ENCODE measurements around the gene CRACR2A. TPM values are rescaled to one million over a fixed set of nuclear protein-coding genes. Genes with fewer than 3 reads are reported as not detected.

Gene CRACR2A
- total RNA-seq, 1 donor from 2014 or later, result 0.82 TPM

DNA sequence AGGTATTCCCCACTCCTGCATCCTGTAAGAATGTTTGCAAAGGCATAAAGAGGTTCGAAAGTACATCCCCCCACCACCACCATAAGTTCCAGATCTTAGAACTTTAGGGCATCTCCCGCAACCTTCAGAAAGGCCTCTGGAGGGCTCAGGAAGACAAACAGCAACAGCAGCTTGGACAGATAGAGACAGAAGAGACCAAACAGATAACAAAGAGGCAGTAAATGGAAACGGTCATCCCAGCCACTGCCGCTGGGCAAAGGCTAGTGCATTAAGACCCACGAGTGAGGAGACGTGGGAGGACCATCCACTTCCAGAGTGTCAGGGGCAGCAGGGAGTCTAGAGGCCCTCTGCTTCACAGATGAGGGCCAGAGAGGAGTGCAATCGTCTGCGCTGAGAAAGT, 124.3 kb downstream of the CRACR2A start:
- DNase-seq (ENCODE audit: low spot score in 2 of 2), result no peak
- no peak for FAIRE-seq

DNA sequence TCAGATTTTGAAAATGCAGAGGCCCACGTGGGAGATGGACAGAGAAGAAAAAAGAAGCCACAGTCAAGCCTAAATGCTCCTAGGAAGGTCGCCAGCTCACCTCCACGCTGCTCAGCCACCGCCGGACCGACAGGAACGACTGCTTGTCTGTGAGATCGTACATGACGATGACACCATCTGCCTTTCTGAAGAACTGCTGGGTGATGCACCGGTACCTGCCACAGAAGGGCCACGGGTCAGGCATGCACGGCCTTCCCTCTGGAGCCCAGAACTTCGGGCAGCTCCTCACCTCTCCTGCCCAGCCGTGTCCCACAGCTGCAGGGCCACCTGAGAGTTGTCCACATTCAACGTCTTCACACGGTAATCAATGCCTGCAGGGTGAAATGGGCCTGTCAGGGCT, 125.6 kb downstream of the CRACR2A start:
- DNase-seq (ENCODE audit: low spot score in 2 of 2) (no peak), FAIRE-seq (no peak)

DNA sequence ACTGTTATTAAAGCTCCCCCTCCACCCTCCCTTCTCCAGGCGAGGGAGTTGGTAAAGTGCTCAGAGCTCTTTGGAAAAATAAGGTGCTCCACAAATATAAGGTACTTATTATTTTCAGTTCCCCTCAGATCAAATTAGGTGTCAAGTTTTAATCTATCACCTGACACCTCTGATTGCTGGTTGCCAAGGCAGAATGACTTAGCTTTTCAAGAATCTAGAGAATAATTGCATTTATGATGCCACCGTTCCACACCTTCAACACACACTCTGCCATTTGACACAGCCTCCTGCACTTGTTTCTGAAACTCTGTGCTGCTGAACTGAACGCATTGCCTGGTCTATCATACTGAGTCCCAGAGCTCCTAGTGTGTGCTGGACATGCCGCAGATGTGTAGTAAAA, 128.6 kb downstream of the CRACR2A start:
- no peak for DNase-seq (ENCODE audit: low spot score in 2 of 2)
- no peak for FAIRE-seq

DNA sequence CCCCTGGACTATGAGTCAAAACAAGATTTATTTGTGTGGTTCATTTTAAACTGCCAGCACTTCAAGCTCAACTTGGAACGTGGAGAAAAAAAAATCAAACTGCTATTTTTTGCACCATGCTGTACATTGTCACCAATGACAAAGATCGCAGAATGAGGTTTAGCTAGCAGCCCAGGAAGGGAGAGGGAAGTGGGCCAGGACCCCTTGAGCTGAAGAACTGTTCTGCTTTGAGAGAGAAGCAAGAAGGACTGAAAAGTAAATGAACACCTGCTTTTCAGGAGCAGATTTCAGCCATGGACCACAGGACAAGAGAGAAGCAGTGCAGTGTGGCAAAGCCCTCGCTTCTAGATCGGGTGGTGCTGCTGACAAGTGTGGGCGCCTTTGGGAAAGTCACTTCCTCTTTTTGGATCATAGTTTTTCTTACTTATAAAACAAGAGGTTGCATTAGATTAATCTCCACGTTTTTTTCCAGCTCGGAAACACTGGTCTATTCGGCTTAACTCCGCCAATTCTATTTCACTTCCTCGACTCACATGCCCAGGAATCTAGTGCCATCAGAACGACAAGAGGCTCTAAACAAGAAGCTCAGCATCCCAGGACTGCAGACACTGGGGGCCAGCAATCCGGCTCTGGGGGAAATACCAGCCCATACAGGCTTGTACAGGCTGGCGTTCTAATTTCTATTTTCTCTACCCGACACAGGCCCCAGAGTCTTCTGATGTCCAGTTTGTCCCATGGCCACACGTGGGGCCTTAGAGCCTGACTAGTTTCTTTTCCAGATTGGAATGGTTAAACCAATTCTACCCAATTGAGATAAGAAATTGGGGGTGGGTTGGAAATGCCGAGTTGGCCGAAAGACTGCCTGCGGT, 129.9 kb downstream of the CRACR2A start:
- FAIRE-seq (no peak), DNase-seq (ENCODE audit: low spot score in 2 of 2) (no peak)

GRCh38 chr12:3622021-3622821, 130.7 kb downstream of the CRACR2A start:
- FAIRE-seq, result no peak
- no peak for DNase-seq (ENCODE audit: low spot score in 2 of 2)

- FAIRE-seq (no peak), DNase-seq (ENCODE audit: low spot score in 2 of 2) (no peak)
Observed at GRCh38 chr12:3620856-3621255, 132.1 kb downstream of the CRACR2A start.

GRCh38 chr12:3617565-3617964, 135.3 kb downstream of the CRACR2A start:
- FAIRE-seq, result no peak
- no peak for DNase-seq (ENCODE audit: low spot score in 2 of 2)

DNA sequence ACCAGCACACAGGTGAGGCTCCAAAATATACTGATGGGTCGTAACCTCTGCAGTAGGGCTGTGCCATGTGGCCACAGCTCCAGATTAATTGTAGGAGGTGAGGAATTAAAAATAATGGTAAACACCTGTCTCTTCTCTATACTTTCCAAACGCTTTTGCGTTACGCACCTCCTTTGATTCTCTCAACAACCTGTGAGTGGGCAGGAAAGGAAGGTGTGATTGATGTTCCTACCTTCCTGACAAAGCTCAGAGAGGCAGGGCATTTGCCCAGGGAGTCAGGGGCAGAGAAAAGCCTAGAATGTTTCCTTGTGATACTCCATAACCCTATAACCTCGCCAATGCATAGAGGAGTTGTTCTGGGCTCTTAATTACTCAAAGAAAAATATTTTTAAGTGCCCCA, 137.0 kb downstream of the CRACR2A start:
- DNase-seq (ENCODE audit: low spot score in 2 of 2), result no peak
- no peak for FAIRE-seq

DNA sequence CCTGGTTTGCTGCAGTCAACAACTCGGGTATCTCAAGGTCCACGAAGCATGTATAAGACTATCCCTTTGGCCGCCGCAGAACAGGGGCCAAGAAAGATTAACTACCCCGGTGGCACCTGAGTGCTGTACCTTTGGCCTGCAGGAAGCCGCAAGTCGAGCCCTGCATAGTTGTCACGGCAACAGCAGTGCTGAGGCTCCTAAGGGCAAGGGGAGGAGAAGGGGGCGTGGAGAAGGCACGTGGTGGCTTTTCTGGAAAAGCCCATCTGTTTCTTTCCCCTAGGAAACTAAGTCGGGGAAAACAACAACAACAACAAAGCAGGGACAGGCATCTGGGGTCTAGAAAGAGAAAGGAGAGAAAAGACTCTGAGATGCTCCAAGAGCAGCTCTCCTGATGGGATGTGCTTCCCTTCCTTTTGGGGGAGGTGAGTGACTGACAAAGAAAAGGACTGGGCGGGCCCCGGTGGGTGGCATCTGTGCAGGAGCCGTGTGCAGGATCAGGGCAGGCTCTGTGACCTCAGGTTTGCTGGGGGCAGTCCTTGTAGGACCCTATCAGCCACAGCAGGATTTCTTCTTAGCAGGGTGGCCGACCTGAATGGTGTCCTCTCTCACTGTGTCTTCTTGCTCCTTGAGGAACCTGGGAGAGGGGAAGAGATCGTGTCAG, 138.0 kb downstream of the CRACR2A start:
- no peak for FAIRE-seq
- DNase-seq (ENCODE audit: low spot score in 2 of 2), result no peak

DNA sequence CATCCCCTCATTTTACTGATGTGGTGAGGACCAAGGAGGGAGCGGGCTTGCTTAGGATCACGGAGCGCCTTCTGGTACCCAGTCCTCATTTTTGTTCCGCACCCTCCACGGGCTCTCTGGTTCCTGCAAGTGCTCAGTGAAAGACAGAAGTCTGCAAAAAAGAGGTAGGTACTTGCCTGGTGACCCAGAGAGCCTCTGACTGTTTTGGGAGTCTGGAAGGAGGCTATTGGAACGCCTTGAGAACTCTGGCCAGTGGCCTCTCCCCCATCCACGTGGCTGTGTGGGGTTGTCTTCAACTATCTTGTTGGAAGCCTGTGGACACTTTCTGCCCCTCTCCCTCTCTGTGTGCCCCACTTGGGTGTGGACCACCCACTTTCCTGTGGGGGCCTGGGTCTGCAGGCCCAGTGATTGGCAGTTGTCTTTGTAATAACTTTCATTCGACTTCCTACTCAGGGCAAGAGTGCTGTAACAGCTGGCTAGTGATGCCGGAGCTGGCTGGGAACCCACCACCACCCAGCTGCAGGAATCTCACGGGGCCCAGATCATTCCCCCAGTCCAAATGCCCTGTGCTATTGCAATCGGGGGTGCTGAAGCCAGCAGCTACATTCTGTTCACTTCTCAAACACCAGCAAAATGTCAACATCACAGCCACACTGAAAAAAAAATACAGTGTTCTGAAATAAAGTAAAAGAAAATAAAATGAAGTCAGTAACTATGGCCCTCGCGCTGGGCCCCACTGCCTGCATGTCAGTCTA, 139.1 kb downstream of the CRACR2A start:
- no peak for DNase-seq (ENCODE audit: low spot score in 2 of 2)
- FAIRE-seq, result no peak

DNA sequence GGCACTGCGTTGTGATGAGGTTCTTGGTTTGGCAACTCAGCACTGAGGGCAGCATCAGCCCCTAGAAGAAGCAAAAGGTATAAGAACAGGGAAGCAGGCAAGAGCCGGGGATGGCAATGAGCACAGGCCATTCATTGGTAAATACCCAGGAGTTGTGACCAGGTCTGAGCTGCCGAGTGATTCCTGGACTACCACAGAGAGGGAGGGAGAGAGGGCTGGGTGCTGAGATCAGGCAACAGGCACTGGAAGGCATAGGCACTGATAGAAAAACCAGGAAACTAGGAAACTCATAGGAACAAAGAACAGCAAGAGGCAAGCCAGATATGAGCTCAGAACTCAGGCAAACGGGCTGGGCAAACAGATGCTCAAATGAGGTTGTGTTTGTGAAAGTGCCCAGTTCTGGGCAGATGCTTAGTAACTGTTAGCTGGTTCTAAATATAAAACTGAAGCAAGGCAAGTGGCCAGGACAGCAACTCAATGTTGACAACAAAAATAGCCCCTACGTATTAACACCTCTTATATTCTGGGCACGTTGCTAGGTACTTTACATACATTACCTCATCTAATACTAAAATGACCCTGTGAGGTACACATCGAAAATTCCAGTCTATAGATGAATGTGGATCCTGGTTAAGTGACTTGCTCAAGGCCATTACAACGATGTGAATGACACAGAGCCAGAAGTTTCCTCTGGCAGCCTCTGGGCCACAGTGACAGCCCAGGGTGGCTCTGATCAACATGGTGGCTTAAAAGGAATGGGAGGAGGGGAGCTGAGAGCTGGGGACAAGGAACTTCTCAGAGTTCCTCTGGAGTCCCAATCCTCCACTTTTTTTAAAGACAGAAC, 140.8 kb downstream of the CRACR2A start:
- FAIRE-seq, result no peak

DNA sequence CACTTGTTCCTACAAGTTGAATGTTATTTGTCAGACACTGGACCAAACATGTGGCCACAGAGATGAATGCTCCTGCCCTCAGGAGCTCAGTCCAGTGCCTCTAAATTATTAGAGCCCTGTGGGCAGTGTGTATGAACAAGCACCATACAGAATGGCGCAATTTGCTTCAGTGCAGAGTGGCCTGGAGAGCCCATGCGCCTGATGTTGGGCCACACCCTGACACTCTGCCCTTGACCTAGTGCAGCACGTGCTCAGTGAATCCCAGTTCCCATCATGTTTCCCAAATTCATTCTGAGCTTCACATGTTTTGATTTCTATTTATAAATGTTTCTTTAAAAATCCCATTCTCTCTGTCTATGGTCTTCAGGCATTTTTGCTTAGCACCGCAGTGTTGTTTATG, 145.1 kb downstream of the CRACR2A start:
- DNase-seq (ENCODE audit: low spot score in 2 of 2), result no peak

More for the DNA sequence above, 140.8 kb downstream of the CRACR2A start:
- DNase-seq (ENCODE audit: low spot score in 2 of 2), result no peak

DNA sequence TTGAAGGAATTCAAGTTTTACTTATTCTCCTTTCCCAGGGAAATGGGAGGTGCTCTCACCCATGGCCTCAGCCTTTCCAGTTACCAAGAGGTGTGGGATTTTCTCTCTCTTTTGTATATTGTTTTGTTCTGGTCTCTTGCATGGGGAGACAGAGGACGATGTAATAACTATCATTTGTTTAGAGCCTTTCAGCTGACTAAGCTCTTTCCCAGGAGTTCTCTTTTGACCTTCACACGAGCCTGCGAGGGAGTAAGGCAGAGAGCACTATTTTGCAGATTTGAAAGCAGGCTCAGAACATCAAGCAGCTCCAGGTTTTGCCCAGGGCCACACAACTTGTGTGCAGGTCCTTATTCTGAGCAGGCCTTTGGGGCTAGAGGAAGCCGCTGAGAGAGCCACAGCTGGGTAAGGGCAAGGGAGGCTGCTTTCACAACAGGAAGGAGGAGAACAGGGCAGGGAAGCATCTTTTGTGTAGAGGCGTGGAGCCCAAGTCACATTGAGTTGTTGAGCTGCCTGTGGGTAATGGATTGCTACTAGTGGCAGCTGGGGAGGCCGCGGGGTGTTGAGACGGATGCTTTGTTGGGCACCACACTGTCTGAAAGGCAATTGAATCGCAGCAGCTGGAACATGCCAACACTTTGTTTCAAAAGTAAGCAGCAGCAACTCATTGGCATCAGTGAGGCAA, 145.7 kb downstream of the CRACR2A start:
- FAIRE-seq, result no peak
- no peak for DNase-seq (ENCODE audit: low spot score in 2 of 2)

More for the DNA sequence above, 145.1 kb downstream of the CRACR2A start:
- no peak for FAIRE-seq

DNA sequence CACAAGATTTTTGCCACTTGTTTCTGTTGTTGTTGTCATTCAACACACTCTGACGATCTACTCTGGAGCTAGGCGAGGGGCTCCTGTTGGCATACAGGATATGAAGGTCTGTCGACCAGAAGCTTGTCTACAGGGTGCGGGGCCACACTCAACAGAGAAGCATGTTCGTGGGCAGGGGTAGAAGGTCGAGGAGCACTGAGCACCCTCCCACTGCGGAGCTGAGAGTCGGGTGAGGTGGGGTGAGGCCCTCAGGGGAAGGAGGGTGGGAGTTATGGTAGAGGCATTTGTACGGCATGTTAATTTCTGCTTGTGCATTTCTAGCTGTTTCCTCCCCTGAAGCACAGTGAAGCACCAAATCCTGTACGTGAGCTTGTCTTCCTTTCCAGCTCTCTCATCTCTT, 146.8 kb downstream of the CRACR2A start:
- DNase-seq (ENCODE audit: low spot score in 2 of 2) (no peak), FAIRE-seq (no peak)

DNA sequence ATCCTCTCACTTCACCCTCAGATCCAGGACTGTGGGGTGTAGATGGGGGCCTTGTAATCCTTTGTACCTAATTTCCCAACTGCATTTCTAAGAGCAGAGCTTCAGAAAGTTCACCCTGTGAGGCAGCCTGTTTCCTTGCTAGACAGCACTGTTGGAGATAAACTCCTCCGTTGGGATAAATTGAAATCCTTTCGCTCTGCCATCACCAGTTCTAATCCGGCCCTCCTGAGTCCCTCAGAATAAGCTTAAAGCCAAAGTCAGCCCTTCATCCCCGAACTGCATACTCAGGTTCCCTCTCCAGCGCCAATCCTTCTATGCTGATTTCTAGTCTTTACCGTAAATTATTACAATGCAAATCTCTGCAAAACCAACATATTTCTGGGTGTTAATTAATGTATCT, 147.2 kb downstream of the CRACR2A start:
- DNase-seq (ENCODE audit: low spot score in 2 of 2), result no peak

DNA sequence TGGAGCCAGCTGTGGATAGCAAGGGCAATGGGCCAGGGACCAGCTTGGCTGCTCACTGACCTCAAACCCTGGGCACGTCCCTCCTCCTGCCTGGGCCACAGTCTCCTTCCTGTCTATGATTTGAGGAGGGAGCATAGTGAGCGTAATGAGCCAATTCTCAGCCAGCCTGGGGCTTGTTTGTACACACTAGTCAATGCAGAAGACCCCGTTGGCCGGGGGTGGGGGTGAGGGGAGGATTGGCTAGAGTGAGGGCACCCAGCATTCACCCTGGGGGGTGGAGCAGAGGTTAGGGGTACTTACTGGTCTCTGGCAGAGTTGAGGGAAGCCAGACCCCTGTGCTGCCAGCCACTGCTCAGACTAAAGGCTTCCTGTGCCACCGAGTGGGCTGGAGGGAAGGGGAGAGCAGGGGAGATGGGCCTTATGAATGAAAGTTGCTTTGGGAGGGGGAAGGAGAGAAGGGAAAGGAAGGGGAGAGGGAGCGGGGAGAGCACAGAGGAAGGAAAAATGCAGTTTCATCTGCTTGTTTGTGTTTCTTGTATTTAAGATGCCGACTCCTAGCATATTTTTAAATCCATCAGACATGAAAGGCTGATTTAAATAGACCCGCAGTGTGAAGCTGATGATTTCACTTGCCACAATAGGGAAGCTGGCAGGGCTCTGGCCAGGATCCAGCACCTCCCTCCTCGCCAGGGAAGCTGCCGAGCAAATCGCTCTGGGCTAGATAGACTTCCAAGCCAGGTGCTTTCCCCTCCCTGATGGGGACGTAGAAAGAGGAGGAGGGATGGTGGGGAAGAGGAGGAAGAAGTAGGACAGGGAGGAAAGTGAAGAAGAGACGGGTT, 147.9 kb downstream of the CRACR2A start:
- DNase-seq (ENCODE audit: low spot score in 2 of 2), result peak in 1 of 2 donors; percentile 54
- FAIRE-seq, result no peak

More for the DNA sequence above, 147.2 kb downstream of the CRACR2A start:
- no peak for FAIRE-seq

DNA sequence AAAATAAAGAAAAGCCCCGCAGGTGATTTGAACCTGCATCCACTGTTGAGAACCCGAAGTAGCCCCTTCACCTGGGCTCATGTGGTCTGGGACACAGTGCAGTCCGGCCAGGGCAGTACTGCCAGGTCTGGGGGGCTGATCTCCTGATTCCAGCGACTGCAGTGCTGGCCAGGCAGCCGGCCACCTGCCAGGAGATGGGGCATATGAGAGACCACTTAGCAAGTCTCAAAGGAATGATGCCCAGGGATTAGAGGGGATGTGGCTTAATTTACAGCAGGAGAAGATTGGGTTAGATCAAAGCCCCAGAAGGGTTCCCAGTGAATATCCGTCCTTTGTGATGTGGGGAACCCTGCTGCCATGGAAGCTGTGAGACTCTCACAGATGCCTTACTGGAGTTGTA, 148.6 kb downstream of the CRACR2A start:
- DNase-seq (ENCODE audit: low spot score in 2 of 2) (no peak), FAIRE-seq (no peak)

DNA sequence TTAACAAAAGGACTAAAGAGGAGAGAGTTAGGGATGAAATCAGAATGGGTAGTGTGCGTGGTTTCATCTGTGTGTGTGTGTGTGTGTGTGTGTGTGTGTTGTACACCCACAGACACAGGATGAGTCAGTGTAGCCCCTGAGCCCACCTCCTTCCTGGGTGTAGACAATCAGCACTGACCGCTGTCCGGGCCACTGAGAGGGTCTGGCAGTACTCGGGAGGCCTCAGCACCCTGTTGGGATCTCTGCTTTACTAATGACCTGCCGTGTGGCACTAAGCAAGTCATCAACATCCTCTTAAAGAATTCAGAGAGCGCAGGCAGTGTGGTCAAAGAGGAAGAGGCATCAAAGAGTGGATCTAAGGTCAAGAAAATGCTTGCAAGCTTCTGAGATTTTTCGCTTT, 149.3 kb downstream of the CRACR2A start:
- no peak for FAIRE-seq
- no peak for DNase-seq (ENCODE audit: low spot score in 2 of 2)
